Prostate gland (tissue), 2 donors: Measurements from ENCODE around the gene PEMT. TPM values are rescaled to one million over a fixed set of nuclear protein-coding genes. Genes with fewer than 3 reads are reported as not detected.

Experiments used
- DNase-seq: peaks from one replicate; pipeline ENCODE4 v3.0.0-alpha.2; 2019; ENCODE audit warnings: low spot score
- H3K27ac ChIP-seq, 2 donors: fragments of 200-600 bp; sonication (generic); 2 replicates each; pipeline ENCODE4 v1.5.1; 2017 to 2019
- H3K27me3 ChIP-seq: fragments of 200-600 bp; sonication (generic); replicated peaks from 2 replicates; pipeline ENCODE4 v1.5.1; 2019; ENCODE audit not compliant: insufficient read depth
- H3K36me3 ChIP-seq, 2 donors: fragments of 200-600 bp; sonication (generic); 1 replicate in 1 of 2; 2 replicates in 1 of 2; pipeline versions ENCODE4 v1.5.1 to v1.8.1; 2017 to 2019
- H3K4me1 ChIP-seq: fragments of 200-600 bp; sonication (generic); replicated peaks from 2 replicates; pipeline ENCODE4 v1.5.1; 2019
- H3K4me3 ChIP-seq, 2 donors: fragments of 200-600 bp; sonication (generic); 2 replicates each; pipeline ENCODE4 v1.5.1; 2017 to 2019
- H3K9me3 ChIP-seq: fragments of 200-600 bp; sonication (generic); 2 replicates; pipeline ENCODE4 v1.5.1; 2017
- CTCF ChIP-seq, 4 experiments: fragments of 200-600 bp in 2 of 4; fragments of 450-650 bp in 2 of 4; sonication (generic) in 2 of 4; IDR thresholded peaks; 1 replicate in 3 of 4; 2 replicates in 1 of 4; pipeline ENCODE4 v1.5.1; 2016 to 2019; ENCODE audit warnings: antibody characterized with exemption in 4 of 4, mild to moderate bottlenecking in 2 of 4, moderate library complexity in 2 of 4
- POLR2A ChIP-seq: fragments of 450-650 bp; IDR thresholded peaks from one replicate; pipeline ENCODE4 v1.6.1; 2016; ENCODE audit warnings: antibody characterized with exemption, mild to moderate bottlenecking
- POLR2AphosphoS5 ChIP-seq: sonication (generic); formaldehyde crosslinking; IDR thresholded peaks from one replicate; pipeline ENCODE4 v1.6.1; 2017; ENCODE audit warnings: antibody characterized with exemption
- WGBS: methylation state at CpG from one replicate; pipeline ENCODE4 v1.1.5; 2018; 5-methylcytosine and 5-hydroxymethylcytosine counted together
- intact Hi-C: fragments of 100-400 bp; cut with DNase I; formaldehyde crosslinking; loops from one replicate; pipeline ENCODE4 v1.14.2; 2022
- total RNA-seq, 2 donors: library from RNA; depleted of rRNA; stranded (reverse); fragments of >200 nt; gene quantifications; one replicate each; pipeline ENCODE4 v1.1.0, GENCODE V29; 2016

PEMT gene
- total RNA-seq, 2 donors from 2014 or later = 67.0 to 145 TPM

GRCh38 chr17:17552351-17553216 lies 38.9 kb downstream of the PEMT start:
- no peaks in the 10 kb centered on the region for H3K27me3 ChIP-seq
- TF ChIP-seq CTCF (IDR thresholded peaks at IDR 0.05) = no peak
- TF ChIP-seq POLR2AphosphoS5 = no peak
- no peak for TF ChIP-seq POLR2A
- H3K9me3 ChIP-seq = no peaks in the 10 kb centered on the region
- H3K36me3 ChIP-seq = no peaks in the 10 kb centered on the region
- intact Hi-C loops = no loop called here
- no peaks in the 10 kb centered on the region for H3K4me1 ChIP-seq
- 94% methylated on average over 23 of the region's 27 CpGs for WGBS
- H3K27ac ChIP-seq = no peak overlapping the region
- DNase-seq = no peak
- no peak overlapping the region for H3K4me3 ChIP-seq

- no peak overlapping the region for H3K4me3 ChIP-seq
- no peak overlapping the region for H3K27ac ChIP-seq
- 51% methylated on average over 11 of the region's 11 CpGs for WGBS
- no peak for DNase-seq
- H3K27me3 ChIP-seq = no peaks in the 10 kb centered on the region
- H3K9me3 ChIP-seq = no peaks in the 10 kb centered on the region
- no peaks in the 10 kb centered on the region for H3K36me3 ChIP-seq
- intact Hi-C loops = no loop called here
- TF ChIP-seq CTCF (IDR thresholded peaks at IDR 0.05) (no peak), POLR2AphosphoS5 (no peak), POLR2A (no peak)
- H3K4me1 ChIP-seq = no peaks in the 10 kb centered on the region
Measured at GRCh38 chr17:17551361-17551760, 40.1 kb downstream of the PEMT start.

- intact Hi-C loops = no loop called here
Measured at GRCh38 chr17:17549732-17550366, 41.7 kb downstream of the PEMT start.

GRCh38 chr17:17548044-17548443 lies 43.5 kb downstream of the PEMT start:
- no peak for DNase-seq
- Histone ChIP-seq H3K9me3 (no peaks in the 10 kb centered on the region), H3K27ac (no peak overlapping the region), H3K4me1 (no peaks in the 10 kb centered on the region), H3K36me3 (no peaks in the 10 kb centered on the region), H3K27me3 (no peaks in the 10 kb centered on the region), H3K4me3 (no peak overlapping the region)
- intact Hi-C loops = no loop called here
- TF ChIP-seq POLR2AphosphoS5 = no peak
- TF ChIP-seq CTCF (IDR thresholded peaks at IDR 0.05) = no peak
- no peak for TF ChIP-seq POLR2A
- WGBS = 88% methylated on average over 8 of the region's 8 CpGs

More at GRCh38 chr17:17549732-17550366, 41.7 kb downstream of the PEMT start:
- H3K27me3 ChIP-seq = no peaks in the 10 kb centered on the region
- no peak for DNase-seq
- TF ChIP-seq POLR2AphosphoS5 (no peak), CTCF (IDR thresholded peaks at IDR 0.05) (no peak), POLR2A (no peak)
- H3K36me3 ChIP-seq = no peaks in the 10 kb centered on the region
- no peak overlapping the region for H3K27ac ChIP-seq
- no peaks in the 10 kb centered on the region for H3K4me1 ChIP-seq
- no peak overlapping the region for H3K4me3 ChIP-seq
- H3K9me3 ChIP-seq = no peaks in the 10 kb centered on the region
- 90% methylated on average over 20 of the region's 20 CpGs for WGBS
